Parathyroid adenoma (tissue), 2 donors: ENCODE data around the gene SFXN5.

ENCODE experiments used
- H2AFZ ChIP-seq: fragments of 300-600 bp; sonication (generic); one replicate; pipeline ENCODE4 v1.7.0; 2017; ENCODE audit warnings: antibody characterized with exemption, mild to moderate bottlenecking
- H3K27ac ChIP-seq: fragments of 300-600 bp; sonication (generic); one replicate; pipeline ENCODE4 v1.7.0; 2017
- H3K27me3 ChIP-seq: fragments of 300-600 bp; sonication (generic); one replicate; pipeline ENCODE4 v1.7.0; 2017; ENCODE audit warnings: low read length; ENCODE audit not compliant: control insufficient read depth, insufficient read depth
- H3K36me3 ChIP-seq: fragments of 300-600 bp; sonication (generic); one replicate; pipeline ENCODE4 v1.7.0; 2017; ENCODE audit warnings: low read length; ENCODE audit not compliant: control insufficient read depth, insufficient read depth
- H3K4me1 ChIP-seq: fragments of 300-600 bp; sonication (generic); one replicate; pipeline ENCODE4 v1.7.0; 2017; ENCODE audit warnings: control low read depth
- H3K4me2 ChIP-seq: fragments of 300-600 bp; sonication (generic); one replicate; pipeline ENCODE4 v1.7.0; 2017; ENCODE audit warnings: low read length
- H3K4me3 ChIP-seq: fragments of 300-600 bp; sonication (generic); one replicate; pipeline ENCODE4 v1.7.0; 2017; ENCODE audit warnings: low read depth, low read length
- H3K79me2 ChIP-seq: fragments of 300-600 bp; sonication (generic); one replicate; pipeline ENCODE4 v1.7.0; 2017; ENCODE audit warnings: control low read depth
- H3K9ac ChIP-seq: fragments of 300-600 bp; sonication (generic); one replicate; pipeline ENCODE4 v1.7.0; 2017; ENCODE audit warnings: mild to moderate bottlenecking
- H3K9me3 ChIP-seq: fragments of 300-600 bp; sonication (generic); one replicate; pipeline ENCODE4 v1.7.0; 2017; ENCODE audit warnings: low read length; ENCODE audit not compliant: control insufficient read depth
- TF ChIP-seq, protein P1 (sequence below): fragments of 300-600 bp; sonication (generic); IDR thresholded peaks from one replicate; pipeline ENCODE4 v1.7.0; 2017; ENCODE audit warnings: antibody characterized with exemption, mild to moderate bottlenecking
- donor health status: primary hyperparathyroidism.

Gene SFXN5

DNA sequence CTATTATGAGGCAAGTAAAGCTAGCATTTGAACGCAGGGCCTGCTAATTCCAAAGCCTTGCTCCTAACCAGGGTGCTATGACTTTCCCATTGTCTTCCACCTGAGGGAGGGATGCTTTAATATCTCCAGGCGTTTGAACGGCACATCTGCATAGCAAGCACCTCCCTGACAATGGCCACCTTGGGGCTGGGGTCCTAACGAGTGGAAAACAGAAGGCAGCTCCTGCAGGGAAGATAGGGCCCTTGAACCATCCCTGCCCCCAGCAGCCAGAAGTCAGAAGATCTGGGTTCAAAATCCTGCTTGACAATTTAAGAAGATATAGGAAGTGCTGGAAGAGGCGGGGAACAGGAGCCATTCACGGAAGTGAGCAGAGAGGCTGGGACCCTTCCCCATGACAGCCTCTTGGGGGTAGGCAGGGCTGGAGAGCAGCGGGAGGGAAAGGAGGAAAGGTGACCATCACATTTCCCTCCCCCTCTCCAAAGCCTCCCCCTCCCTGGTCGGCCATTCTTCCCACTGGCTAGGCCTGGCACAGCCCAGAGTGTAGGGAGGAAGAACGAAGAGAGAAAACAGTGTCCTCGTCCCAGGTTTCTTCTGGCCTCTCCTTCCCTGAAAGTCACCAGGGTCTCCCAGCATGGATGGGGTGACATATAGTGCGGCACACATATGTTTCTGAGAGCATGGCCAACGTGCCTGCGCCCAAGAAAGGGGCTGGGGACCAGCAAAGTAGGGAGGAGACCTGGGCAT lies 80.6 kb downstream of the SFXN5 start:
- H3K36me3 ChIP-seq = no peaks in the 10 kb centered on the region
- no peak overlapping the region for H3K4me2 ChIP-seq
- no peak overlapping the region for H2AFZ ChIP-seq
- no peaks in the 10 kb centered on the region for H3K9me3 ChIP-seq
- H3K4me1 ChIP-seq = peaks cover 7% of the 10 kb centered on the region
- H3K27ac ChIP-seq = no peak overlapping the region
- TF ChIP-seq, protein P1, sequence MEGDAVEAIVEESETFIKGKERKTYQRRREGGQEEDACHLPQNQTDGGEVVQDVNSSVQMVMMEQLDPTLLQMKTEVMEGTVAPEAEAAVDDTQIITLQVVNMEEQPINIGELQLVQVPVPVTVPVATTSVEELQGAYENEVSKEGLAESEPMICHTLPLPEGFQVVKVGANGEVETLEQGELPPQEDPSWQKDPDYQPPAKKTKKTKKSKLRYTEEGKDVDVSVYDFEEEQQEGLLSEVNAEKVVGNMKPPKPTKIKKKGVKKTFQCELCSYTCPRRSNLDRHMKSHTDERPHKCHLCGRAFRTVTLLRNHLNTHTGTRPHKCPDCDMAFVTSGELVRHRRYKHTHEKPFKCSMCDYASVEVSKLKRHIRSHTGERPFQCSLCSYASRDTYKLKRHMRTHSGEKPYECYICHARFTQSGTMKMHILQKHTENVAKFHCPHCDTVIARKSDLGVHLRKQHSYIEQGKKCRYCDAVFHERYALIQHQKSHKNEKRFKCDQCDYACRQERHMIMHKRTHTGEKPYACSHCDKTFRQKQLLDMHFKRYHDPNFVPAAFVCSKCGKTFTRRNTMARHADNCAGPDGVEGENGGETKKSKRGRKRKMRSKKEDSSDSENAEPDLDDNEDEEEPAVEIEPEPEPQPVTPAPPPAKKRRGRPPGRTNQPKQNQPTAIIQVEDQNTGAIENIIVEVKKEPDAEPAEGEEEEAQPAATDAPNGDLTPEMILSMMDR = no peak
- no peak overlapping the region for H3K4me3 ChIP-seq
- H3K9ac ChIP-seq = no peak overlapping the region
- no peaks in the 10 kb centered on the region for H3K27me3 ChIP-seq
- peaks cover 4% of the 10 kb centered on the region for H3K79me2 ChIP-seq

- H2AFZ ChIP-seq = no peak overlapping the region
- H3K4me3 ChIP-seq = no peak overlapping the region
- H3K36me3 ChIP-seq = no peaks in the 10 kb centered on the region
- H3K9ac ChIP-seq = no peak overlapping the region
- H3K9me3 ChIP-seq = no peaks in the 10 kb centered on the region
- H3K27me3 ChIP-seq = no peaks in the 10 kb centered on the region
- no peak overlapping the region for H3K4me2 ChIP-seq
- H3K79me2 ChIP-seq = peaks cover 4% of the 10 kb centered on the region
- TF ChIP-seq, protein P1 = no peak
- H3K27ac ChIP-seq = no peak overlapping the region
- H3K4me1 ChIP-seq = peaks cover 10% of the 10 kb centered on the region
These were observed 81.5 kb downstream of the SFXN5 start for GRCh38 chr2:72989770-72990556.

- Histone ChIP-seq H3K27me3 (no peaks in the 10 kb centered on the region), H3K27ac (no peak overlapping the region), H3K4me3 (no peak overlapping the region), H3K9me3 (no peaks in the 10 kb centered on the region), H3K36me3 (no peaks in the 10 kb centered on the region), H3K4me2 (no peak overlapping the region), H2AFZ (no peak overlapping the region), H3K79me2 (peaks cover 4% of the 10 kb centered on the region), H3K9ac (no peak overlapping the region), H3K4me1 (peaks cover 10% of the 10 kb centered on the region)
- TF ChIP-seq, protein P1 = no peak
These were observed 82.7 kb downstream of the SFXN5 start for GRCh38 chr2:72988726-72989273.

GRCh38 chr2:72988041-72988440 lies 83.5 kb downstream of the SFXN5 start:
- H3K27me3 ChIP-seq = no peaks in the 10 kb centered on the region
- H3K4me2 ChIP-seq = no peak overlapping the region
- no peaks in the 10 kb centered on the region for H3K36me3 ChIP-seq
- no peak overlapping the region for H3K4me3 ChIP-seq
- peaks cover 4% of the 10 kb centered on the region for H3K79me2 ChIP-seq
- H3K4me1 ChIP-seq = peaks cover 10% of the 10 kb centered on the region
- no peak overlapping the region for H2AFZ ChIP-seq
- TF ChIP-seq, protein P1 = no peak
- no peak overlapping the region for H3K9ac ChIP-seq
- no peaks in the 10 kb centered on the region for H3K9me3 ChIP-seq
- no peak overlapping the region for H3K27ac ChIP-seq
